MCF 10A (cell line): ENCODE results near the gene CAV1. TPM values are rescaled to one million over a fixed set of nuclear protein-coding genes. Genes with fewer than 3 reads are reported as not detected.

Source experiments
- Bru-seq: library from RNA; stranded (reverse); fragments of 400-500 nt; gene quantifications from one replicate; lab custom pipeline; 2021; lab: Mats Ljungman, UMichigan
- BruChase-seq, 2 experiments: library from RNA; stranded (reverse); fragments of 400-500 nt; gene quantifications; one replicate each; lab custom pipeline; 2021; lab: Mats Ljungman, UMichigan
- BruUV-seq: library from RNA; stranded (reverse); fragments of 400-500 nt; replicated peaks from 2 replicates; lab custom pipeline; 2021; lab: Mats Ljungman, UMichigan
- CTCF ChIA-PET: fragments of 300-600 bp; sonication (Branson Sonifier 250); formaldehyde crosslinking; extraction: SDS; loops from one replicate; lab custom pipeline; 2021; ENCODE audit warnings: antibody characterized with exemption, inconsistent platforms; lab: Yijun Ruan, JAX
- POLR2A ChIA-PET: fragments of 300-600, 350-650 bp; sonication (Branson Sonifier 250); formaldehyde crosslinking; extraction: SDS; loops from one replicate; lab custom pipeline; 2020; ENCODE audit warnings: antibody characterized with exemption, inconsistent platforms; lab: Yijun Ruan, JAX
- DNase-seq: peaks from one replicate; pipeline ENCODE4 v3.0.0-alpha.2; 2018; ENCODE audit not compliant: unreplicated experiment
- H3K27ac Mint-ChIP-seq: one replicate; pipeline ENCODE4 v1.8.0; 2022; ENCODE audit warnings: mild to moderate bottlenecking, low read depth, mixed read lengths; ENCODE audit not compliant: unreplicated experiment
- H3K27me3 Mint-ChIP-seq: one replicate; pipeline ENCODE4 v1.8.0; 2022; ENCODE audit warnings: mixed read lengths; ENCODE audit not compliant: insufficient read depth, unreplicated experiment
- H3K36me3 Mint-ChIP-seq: one replicate; pipeline ENCODE4 v1.8.0; 2022; ENCODE audit warnings: mild to moderate bottlenecking, moderate library complexity, mixed read lengths; ENCODE audit not compliant: insufficient read depth, unreplicated experiment
- H3K4me1 Mint-ChIP-seq: one replicate; pipeline ENCODE4 v1.8.0; 2022; ENCODE audit warnings: mixed read lengths; ENCODE audit not compliant: insufficient read depth, unreplicated experiment
- H3K4me3 Mint-ChIP-seq: one replicate; pipeline ENCODE4 v1.8.0; 2022; ENCODE audit warnings: mild to moderate bottlenecking, moderate library complexity, mixed read lengths; ENCODE audit not compliant: unreplicated experiment
- H3K9me3 Mint-ChIP-seq: one replicate; pipeline ENCODE4 v1.8.0; 2022; ENCODE audit warnings: mixed read lengths; ENCODE audit not compliant: unreplicated experiment
- CTCF ChIP-seq: fragments of 200-600 bp; IDR thresholded peaks from one replicate; pipeline ENCODE4 v1.8.0; 2022; ENCODE audit warnings: antibody characterized with exemption, mild to moderate bottlenecking; ENCODE audit not compliant: unreplicated experiment
- intact Hi-C: fragments of 100-400 bp; cut with micrococcal nuclease; formaldehyde crosslinking; loops from 2 replicates; pipeline ENCODE4 v1.14.1; 2022
- long read RNA-seq: library from polyadenylated mRNA; stranded (forward); transcript quantifications from one replicate; pipeline ENCODE4 v2.0.0, GENCODE V29; 2022
- total RNA-seq: library from RNA; stranded (reverse); gene quantifications from 2 replicates; pipeline ENCODE4 v1.2.3, GENCODE V29; 2022

CAV1 gene, protein sequence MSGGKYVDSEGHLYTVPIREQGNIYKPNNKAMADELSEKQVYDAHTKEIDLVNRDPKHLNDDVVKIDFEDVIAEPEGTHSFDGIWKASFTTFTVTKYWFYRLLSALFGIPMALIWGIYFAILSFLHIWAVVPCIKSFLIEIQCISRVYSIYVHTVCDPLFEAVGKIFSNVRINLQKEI
- 225 and 267 TPM in 2 replicates for total RNA-seq
- Bru-seq, nascent RNA = percentile 93 among the genes with signal in this experiment
- BruChase-seq, experiment 1, labeled RNA remaining after a 6-hour chase = percentile 95 among the genes with signal in this experiment
- BruChase-seq, experiment 2, labeled RNA remaining after a 2-hour chase = percentile 91 among the genes with signal in this experiment
- long read RNA-seq, transcript CAV1-203 (3 exons, 845 nt) = minor isoform, 51 of 717 reads
- long read RNA-seq, transcript CAV1-206 (3 exons, 1,653 nt) = minor isoform, 27 of 717 reads
- long read RNA-seq, transcript CAV1-201 (3 exons, 2,704 nt) = minor isoform, 242 of 717 reads
- long read RNA-seq, transcript CAV1-202 (2 exons, 2,628 nt) = major isoform, 364 of 717 reads
- long read RNA-seq, partial matches to known transcripts = 4 of 717 reads
- long read RNA-seq, other reads (novel, unspliced or antisense) = 28 of 717 reads

DNA sequence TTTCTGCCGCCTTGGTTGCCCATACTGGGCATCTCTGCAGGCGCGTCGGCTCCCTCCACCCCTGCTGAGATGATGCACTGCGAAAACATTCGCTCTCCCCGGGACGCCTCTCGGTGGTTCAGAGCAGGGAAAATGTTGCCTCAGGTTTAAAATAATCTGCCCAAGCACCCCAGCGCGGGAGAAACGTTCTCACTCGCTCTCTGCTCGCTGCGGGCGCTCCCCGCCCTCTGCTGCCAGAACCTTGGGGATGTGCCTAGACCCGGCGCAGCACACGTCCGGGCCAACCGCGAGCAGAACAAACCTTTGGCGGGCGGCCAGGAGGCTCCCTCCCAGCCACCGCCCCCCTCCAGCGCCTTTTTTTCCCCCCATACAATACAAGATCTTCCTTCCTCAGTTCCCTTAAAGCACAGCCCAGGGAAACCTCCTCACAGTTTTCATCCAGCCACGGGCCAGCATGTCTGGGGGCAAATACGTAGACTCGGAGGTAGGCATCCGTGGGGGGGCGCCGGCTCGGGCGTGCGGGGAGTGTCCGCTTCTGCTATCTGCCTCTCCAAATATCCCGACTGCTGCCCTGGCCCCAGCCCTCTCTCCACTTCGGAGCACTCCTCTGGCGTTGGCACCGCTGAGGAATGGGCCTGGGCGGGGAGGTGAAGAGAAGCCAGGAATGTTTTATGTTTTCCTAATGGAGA is at the start of gene CAV1:
CAV1 (plus strand) TSS at position 428 of the 689 bp plus-strand sequence; CDS start at position 455, 27 bp downstream.
- no peaks in the 10 kb centered on the region for H3K27me3 Mint-ChIP-seq
- ChIA-PET POLR2A (interaction anchor here (0.6 to 6.6 kb wide), 26 partner anchors 11 to 313 kb away, joined by 3 to 241 read pairs (median 17); partner anchors contain the start of genes CAV2 and TES), CTCF (interaction anchor here (0.5 to 6.3 kb wide), 21 partner anchors 13 to 590 kb away, joined by 3 to 108 read pairs (median 11); partner anchors contain the start of gene CAV2)
- BruUV-seq = no TSS peak
- H3K27ac Mint-ChIP-seq = peak within 1 kb of the TSS; percentile 90
- intact Hi-C loops = loop anchor here (1.0 to 5.0 kb wide), 8 partner anchors 12 to 352 kb away; no protein-coding TSS in a partner anchor
- peak within 1 kb of the TSS; percentile 99 for H3K4me3 Mint-ChIP-seq
- H3K36me3 Mint-ChIP-seq = peaks cover 45% of the 10 kb centered on the region
- DNase-seq = peak; percentile 97
- peaks cover 34% of the 10 kb centered on the region for H3K4me1 Mint-ChIP-seq
- no peaks in the 10 kb centered on the region for H3K9me3 Mint-ChIP-seq
- TF ChIP-seq CTCF = peak; percentile 12

- no TSS peak for BruUV-seq
- ChIA-PET CTCF (interaction anchor here (1.2 kb wide), 1 partner anchor 10 kb away, joined by 4 read pairs; no protein-coding TSS in a partner anchor), POLR2A (interaction anchor here (0.6 to 1.3 kb wide), 4 partner anchors 9 to 123 kb away, joined by 3 to 5 read pairs (median 3); no protein-coding TSS in a partner anchor)
Measured at GRCh38 chr7:116477625-116478024, 47.2 kb upstream of the CAV1 start.

DNA sequence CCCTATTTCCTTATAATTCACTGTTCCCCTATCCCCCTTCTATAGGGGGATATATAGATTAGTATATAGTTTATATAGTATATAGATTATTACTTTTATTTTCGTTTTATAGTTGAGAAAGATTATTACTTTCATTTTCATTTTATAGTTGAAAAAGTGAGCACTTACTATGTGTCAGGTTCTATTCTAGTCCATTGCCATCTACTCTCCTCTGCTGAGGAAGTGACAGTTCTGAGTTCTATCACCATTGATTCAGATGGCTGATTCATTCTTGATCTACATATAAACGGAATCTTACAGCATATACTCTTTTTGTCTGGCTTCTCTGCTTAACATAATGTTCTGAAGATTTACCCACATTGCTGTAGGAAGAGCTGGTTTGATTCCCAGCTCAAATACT is 46.0 kb upstream of the CAV1 start:
- DNase-seq = no peak
- CTCF ChIA-PET = interaction anchor here (1.0 to 1.2 kb wide), 2 partner anchors 8 to 47 kb away, joined by 4 to 5 read pairs; no protein-coding TSS in a partner anchor
- intact Hi-C loops = no loop called here
- POLR2A ChIA-PET = interaction anchor here (1.0 to 1.3 kb wide), 2 partner anchors 8 to 30 kb away, joined by 3 read pairs; no protein-coding TSS in a partner anchor
- TF ChIP-seq CTCF = no peak
- H3K27me3 Mint-ChIP-seq = no peaks in the 10 kb centered on the region
- peaks cover 12% of the 10 kb centered on the region for H3K4me1 Mint-ChIP-seq
- H3K27ac Mint-ChIP-seq = no peak overlapping the region
- H3K9me3 Mint-ChIP-seq = peaks cover 7% of the 10 kb centered on the region
- H3K36me3 Mint-ChIP-seq = no peaks in the 10 kb centered on the region
- no peak overlapping the region for H3K4me3 Mint-ChIP-seq
- BruUV-seq = TSS peak; percentile 63

More at GRCh38 chr7:116477625-116478024, 47.2 kb upstream of the CAV1 start:
- TF ChIP-seq CTCF = no peak
- intact Hi-C loops = no loop called here
- peaks cover 7% of the 10 kb centered on the region for H3K9me3 Mint-ChIP-seq
- H3K27ac Mint-ChIP-seq = no peak overlapping the region
- DNase-seq = no peak
- H3K4me1 Mint-ChIP-seq = peaks cover 12% of the 10 kb centered on the region
- H3K27me3 Mint-ChIP-seq = no peaks in the 10 kb centered on the region
- no peaks in the 10 kb centered on the region for H3K36me3 Mint-ChIP-seq
- H3K4me3 Mint-ChIP-seq = no peak overlapping the region
